GM12801 (cell line): ENCODE measurements around the gene KIRREL3.

Experiments
- TF ChIP-seq, protein P1 (sequence below): IDR thresholded peaks from one replicate; pipeline ENCODE4 v1.5.1; 2011; ENCODE audit warnings: control low read depth; ENCODE audit not compliant: insufficient read length; ENCODE audit errors: extremely low read depth

Gene KIRREL3

DNA sequence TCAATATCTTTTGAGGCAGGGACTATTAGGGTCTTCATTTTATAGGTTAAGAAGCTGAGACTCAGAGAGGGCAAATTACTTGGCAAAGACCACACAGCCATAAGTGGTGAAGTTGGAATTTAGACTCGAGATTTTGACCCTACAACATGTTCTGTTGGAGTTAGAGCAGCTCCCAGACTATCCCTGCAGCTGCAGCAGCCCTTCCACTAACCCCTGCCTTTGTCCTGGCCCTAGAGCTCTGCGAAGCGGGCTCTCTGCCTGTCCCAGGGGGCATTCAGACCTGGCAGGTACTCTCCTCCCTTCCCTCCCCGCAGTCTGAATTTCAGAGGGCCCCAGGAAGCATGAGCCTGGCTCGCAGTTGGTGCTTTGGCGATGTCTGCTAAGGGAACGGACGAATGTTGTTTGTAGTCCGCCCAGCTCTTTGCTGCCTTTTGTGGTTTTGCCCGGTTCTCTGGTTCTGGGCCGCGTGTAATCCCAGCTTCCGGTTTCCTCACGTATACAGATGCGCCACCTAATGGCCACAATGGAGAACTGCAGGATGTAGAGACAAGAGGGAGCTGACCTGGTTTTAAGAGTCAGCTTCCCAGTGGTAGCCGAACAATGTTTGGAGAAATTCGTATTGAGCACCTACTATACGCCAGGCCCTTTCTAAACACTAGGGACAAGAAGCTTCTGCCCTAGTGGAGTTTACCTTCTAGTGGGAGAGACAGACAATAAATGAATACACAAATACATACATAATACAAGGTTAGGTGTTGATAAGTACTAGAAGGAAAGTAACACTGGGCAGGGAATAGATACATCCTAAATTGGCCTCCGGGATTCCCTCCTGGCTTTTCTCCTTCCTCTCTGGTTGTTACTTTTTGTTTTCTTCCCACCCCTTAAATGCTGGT is 519.9 kb downstream of the KIRREL3 start:
- TF ChIP-seq, protein P1, sequence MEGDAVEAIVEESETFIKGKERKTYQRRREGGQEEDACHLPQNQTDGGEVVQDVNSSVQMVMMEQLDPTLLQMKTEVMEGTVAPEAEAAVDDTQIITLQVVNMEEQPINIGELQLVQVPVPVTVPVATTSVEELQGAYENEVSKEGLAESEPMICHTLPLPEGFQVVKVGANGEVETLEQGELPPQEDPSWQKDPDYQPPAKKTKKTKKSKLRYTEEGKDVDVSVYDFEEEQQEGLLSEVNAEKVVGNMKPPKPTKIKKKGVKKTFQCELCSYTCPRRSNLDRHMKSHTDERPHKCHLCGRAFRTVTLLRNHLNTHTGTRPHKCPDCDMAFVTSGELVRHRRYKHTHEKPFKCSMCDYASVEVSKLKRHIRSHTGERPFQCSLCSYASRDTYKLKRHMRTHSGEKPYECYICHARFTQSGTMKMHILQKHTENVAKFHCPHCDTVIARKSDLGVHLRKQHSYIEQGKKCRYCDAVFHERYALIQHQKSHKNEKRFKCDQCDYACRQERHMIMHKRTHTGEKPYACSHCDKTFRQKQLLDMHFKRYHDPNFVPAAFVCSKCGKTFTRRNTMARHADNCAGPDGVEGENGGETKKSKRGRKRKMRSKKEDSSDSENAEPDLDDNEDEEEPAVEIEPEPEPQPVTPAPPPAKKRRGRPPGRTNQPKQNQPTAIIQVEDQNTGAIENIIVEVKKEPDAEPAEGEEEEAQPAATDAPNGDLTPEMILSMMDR, result peak; percentile 48

DNA sequence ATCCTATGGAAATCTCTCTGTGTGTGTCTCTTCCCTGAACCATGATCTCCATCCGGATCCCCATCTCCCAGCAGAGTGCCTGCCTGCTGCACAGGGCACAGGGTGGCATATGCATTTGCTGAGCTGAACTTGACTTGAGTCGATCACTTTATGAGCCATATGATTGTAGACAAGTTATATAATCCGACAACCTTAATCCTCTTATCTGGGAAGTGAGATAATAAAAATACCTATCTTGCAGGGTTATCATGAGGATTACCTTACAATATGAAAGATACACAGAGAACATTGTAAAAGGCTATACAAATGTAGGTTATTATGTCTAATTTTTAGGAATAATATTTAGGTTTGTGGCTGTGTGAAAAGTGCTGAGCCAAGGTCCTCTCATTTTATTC is 520.6 kb downstream of the KIRREL3 start:
- TF ChIP-seq, protein P1, result no peak

DNA sequence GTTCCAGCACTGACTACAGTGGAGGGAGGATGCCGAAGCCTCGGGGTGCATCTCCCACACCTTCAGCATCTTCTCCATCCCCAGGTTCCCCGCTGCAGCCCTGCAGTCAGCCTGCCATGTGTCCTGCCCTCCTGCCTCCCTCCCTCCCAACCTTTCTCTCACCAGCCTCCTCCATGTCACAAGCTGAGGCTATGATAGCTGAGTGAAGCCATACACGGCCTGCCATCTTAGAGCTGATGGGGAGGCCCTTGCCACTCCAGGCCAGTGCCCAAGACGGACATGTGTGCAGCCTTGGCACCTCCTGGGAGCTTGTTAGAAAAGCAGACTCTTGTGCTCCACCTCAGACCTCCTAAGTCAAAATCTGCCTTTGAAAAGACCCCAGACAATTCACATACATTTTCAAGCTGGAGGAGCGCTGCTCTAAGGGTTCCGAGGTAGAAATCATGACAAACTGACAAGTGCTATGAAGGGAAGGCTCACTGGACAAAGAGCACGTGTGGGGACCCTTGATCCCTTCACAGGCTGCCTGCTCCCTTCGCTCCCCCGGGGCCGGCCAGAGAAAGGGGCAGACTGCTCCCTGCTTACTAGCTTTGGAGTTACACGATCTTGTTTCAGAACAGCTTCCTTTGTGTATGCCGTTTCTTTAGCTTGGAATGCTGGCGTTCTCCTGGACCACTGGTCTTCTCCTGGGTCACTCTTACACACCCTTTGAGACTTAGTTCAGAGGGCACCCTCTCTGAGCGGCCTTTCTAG is 521.2 kb downstream of the KIRREL3 start:
- TF ChIP-seq, protein P1, result no peak

DNA sequence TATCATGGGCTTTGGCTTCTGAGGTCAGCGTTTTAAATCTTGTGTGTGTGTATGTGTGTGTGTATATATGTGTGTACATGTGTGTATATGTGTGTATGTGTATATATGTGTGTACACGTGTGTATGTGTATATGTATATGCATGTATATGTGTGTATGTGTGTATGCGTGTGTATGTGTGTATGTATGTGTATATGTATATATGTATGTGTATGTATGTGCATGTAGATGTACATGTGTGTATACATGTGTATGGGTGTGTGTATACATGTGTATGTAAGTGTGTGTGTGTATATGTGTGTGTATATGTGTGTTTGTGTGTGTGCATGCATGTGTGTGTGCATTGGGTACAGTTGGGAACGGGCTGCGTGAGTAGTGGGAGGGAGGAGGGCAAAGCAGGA is 522.1 kb downstream of the KIRREL3 start:
- TF ChIP-seq, protein P1, result no peak

DNA sequence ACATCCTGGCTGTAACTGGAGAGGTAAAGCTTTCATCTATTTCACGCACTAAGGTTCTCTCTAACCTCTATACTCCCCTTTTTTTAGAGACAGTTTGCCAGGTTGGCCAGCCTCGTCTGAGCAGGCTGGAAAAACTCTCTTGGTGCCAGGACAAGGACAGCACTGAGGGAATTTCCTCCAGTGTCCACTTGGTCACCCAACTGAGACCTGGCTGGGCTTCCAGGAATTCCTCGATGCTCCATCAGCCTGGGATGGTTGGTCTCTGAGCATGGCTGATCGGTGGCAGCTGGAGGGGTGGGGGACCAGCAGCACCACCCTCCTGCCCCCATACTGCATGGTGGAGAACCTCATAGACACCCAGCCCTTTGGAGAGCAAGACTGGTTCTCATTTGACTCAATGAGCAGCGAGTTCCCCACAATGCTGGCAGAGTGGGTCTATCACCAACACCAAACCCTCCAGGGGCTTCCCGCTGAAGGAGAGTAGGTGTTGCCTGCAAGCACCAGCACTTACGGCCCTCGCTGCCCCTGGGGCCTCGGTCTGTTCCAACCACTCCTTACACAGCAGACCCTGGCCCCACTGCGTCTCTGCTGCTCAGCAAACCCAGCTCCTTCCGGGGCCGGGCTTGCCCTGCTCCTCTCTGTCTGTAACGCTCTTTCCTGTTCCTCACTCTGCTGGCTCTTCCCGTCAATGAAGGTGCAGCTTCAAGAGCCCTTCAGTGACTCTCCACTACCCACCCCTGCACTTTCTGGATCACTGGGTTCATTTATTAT is 522.9 kb downstream of the KIRREL3 start:
- TF ChIP-seq, protein P1, result no peak

DNA sequence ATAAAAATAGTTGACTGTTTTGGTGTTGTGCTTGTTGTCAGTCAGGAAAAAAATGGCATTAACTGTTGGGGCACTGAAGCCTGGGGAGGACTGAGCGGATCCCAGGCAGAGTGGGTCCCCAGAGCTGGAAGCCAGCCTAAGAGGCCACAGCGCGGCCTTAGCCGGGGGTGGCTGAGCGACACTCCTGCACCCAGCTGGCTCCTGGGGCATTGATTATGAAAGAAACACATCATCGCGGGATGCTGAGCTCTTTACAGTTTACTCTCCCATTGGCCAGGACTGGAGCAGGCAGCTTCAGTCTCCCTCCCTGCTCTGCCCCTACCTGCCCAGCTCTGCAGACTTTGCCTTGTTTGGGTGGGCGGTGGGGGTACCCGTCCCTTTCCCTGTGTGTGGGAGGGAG is 523.6 kb downstream of the KIRREL3 start:
- TF ChIP-seq, protein P1, result no peak
